Stimulated activated CD4-positive, alpha-beta T cell treated with anti-CD3 and anti-CD28 coated beads, Interleukin-4, amount 100 ng/mL, for 4 hours (primary cell): ENCODE results near the gene DECR2.

Source experiments
- DNase-seq, 2 experiments: peaks; one replicate each; pipeline ENCODE4 v3.0.0-alpha.2; 2020

The DECR2 gene

GRCh38 chr16:450785-451512 is 49.3 kb downstream of the DECR2 start:
- no peak for DNase-seq

- DNase-seq = no peak
These were observed 52.8 kb downstream of the DECR2 start for GRCh38 chr16:454397-454940.

GRCh38 chr16:455453-455852 is 53.8 kb downstream of the DECR2 start:
- DNase-seq = no peak

GRCh38 chr16:456891-457483 is 55.3 kb downstream of the DECR2 start:
- no peak for DNase-seq

GRCh38 chr16:457732-458400 is 56.2 kb downstream of the DECR2 start:
- no peak for DNase-seq

- DNase-seq = no peak
These were observed 58.1 kb downstream of the DECR2 start for GRCh38 chr16:459761-460160.

GRCh38 chr16:460787-461186 is 59.1 kb downstream of the DECR2 start:
- DNase-seq = no peak
